ENCODE measurements around the gene CBFA2T3.
A peak's percentile ranks its signal among the peaks of the same experiment; 100 is the strongest.

CBFA2T3 gene

DNA sequence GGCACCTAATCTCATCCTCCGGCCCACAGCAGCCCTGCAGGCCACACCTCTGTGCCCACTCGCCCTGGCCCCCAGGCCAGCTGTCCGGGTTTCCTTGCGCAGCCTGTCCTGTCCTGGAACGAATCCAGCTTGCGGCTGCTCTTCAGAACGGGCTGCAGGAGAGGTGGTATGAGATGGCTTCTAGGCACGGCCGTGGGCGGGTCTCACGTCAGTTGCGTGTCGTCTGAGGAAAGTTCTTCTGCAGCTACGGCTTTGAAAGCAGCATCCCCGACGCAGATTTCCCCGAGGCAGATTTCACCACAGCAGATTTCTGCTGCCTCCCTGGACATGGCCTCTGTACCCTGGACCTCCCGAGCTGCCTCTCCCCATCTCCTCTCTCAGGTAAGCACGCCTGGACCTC, 138.4 kb downstream of the CBFA2T3 start:
- peaks cover 17 to 26% of the 10 kb centered on the region in 2 donors for H3K36me3 ChIP-seq (ENCODE audit: control insufficient read depth in 2 of 2, insufficient read depth in 2 of 2, low read length in 2 of 2)
- no peaks in the 10 kb centered on the region for H3K27me3 ChIP-seq (ENCODE audit: control insufficient read depth in 2 of 2, insufficient read depth in 2 of 2, low read length in 2 of 2)
- H3K9me3 ChIP-seq (ENCODE audit: control insufficient read depth in 2 of 2, low read length in 2 of 2) = no peaks in the 10 kb centered on the region
- no peak overlapping the region for H3K9ac ChIP-seq (ENCODE audit: low read depth in 1 of 2, low read length in 2 of 2)
- no peak overlapping the region for H3K27ac ChIP-seq (ENCODE audit: low read depth in 2 of 2, low read length in 2 of 2)
- H3K4me1 ChIP-seq (ENCODE audit: control insufficient read depth in 2 of 2, insufficient read depth in 2 of 2, low read length in 2 of 2) = no peaks in the 10 kb centered on the region
- H3K4me3 ChIP-seq (ENCODE audit: low read length in 2 of 2) = no peak overlapping the region

DNA sequence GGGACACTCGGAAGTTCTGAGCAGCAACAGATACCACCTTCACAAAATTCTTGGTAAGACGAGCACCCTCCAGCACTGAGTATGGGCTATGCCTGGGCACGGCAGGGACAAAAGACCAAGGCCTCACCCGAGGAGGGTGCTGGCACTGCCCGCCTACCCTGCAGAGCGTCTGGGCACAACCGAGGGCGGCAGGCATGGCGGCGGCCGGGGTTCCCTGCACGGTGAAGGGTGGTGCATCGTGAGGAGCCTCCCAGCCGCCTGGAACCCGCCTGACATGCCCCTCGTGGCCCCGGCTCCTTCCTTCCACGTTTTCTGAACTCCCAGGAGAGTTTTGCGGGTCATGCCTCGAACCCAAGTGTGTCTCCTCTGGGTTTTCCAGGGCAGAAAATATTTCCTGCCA, 139.2 kb downstream of the CBFA2T3 start:
- Histone ChIP-seq H3K4me1 (ENCODE audit: control insufficient read depth in 2 of 2, insufficient read depth in 2 of 2, low read length in 2 of 2) (no peaks in the 10 kb centered on the region), H3K9me3 (ENCODE audit: control insufficient read depth in 2 of 2, low read length in 2 of 2) (no peaks in the 10 kb centered on the region), H3K4me3 (ENCODE audit: low read length in 2 of 2) (no peak overlapping the region), H3K27me3 (ENCODE audit: control insufficient read depth in 2 of 2, insufficient read depth in 2 of 2, low read length in 2 of 2) (no peaks in the 10 kb centered on the region), H3K36me3 (ENCODE audit: control insufficient read depth in 2 of 2, insufficient read depth in 2 of 2, low read length in 2 of 2) (peaks cover 17 to 26% of the 10 kb centered on the region in 2 donors), H3K27ac (ENCODE audit: low read depth in 2 of 2, low read length in 2 of 2) (no peak overlapping the region), H3K9ac (ENCODE audit: low read depth in 1 of 2, low read length in 2 of 2) (no peak overlapping the region)

DNA sequence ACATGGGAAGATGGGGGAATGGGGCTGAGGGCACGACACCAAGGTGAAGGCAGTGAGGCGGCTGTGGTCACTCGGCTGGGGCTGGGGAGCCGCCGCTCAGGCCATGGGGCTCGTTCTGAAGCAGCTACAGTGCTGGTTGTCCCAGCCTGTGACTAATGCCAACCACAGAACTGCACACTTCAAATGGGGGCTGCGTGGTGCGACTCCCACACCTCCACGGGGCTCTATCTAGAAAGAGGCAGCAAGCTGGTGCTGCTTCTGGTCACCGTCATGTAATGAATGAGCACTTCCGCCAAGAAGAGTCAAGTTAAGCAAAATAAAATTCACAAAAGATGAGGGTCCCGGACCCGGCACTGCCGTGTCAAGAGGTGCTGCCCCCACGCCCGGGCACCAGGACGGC, 140.2 kb downstream of the CBFA2T3 start:
- Histone ChIP-seq H3K36me3 (ENCODE audit: control insufficient read depth in 2 of 2, insufficient read depth in 2 of 2, low read length in 2 of 2) (peaks cover 17 to 21% of the 10 kb centered on the region in 2 donors), H3K9me3 (ENCODE audit: control insufficient read depth in 2 of 2, low read length in 2 of 2) (no peaks in the 10 kb centered on the region), H3K4me1 (ENCODE audit: control insufficient read depth in 2 of 2, insufficient read depth in 2 of 2, low read length in 2 of 2) (no peaks in the 10 kb centered on the region)

GRCh38 chr16:88835818-88836217, 141.2 kb downstream of the CBFA2T3 start:
- Histone ChIP-seq H3K9ac (ENCODE audit: low read depth in 1 of 2, low read length in 2 of 2) (no peak overlapping the region), H3K27me3 (ENCODE audit: control insufficient read depth in 2 of 2, insufficient read depth in 2 of 2, low read length in 2 of 2) (no peaks in the 10 kb centered on the region), H3K4me1 (ENCODE audit: control insufficient read depth in 2 of 2, insufficient read depth in 2 of 2, low read length in 2 of 2) (no peaks in the 10 kb centered on the region), H3K27ac (ENCODE audit: low read depth in 2 of 2, low read length in 2 of 2) (peak overlapping the region in 1 of 2 donors; percentile 42), H3K9me3 (ENCODE audit: control insufficient read depth in 2 of 2, low read length in 2 of 2) (no peaks in the 10 kb centered on the region), H3K36me3 (ENCODE audit: control insufficient read depth in 2 of 2, insufficient read depth in 2 of 2, low read length in 2 of 2) (peaks cover 17 to 21% of the 10 kb centered on the region in 2 donors), H3K4me3 (ENCODE audit: low read length in 2 of 2) (no peak overlapping the region)

More for the DNA sequence above, 140.2 kb downstream of the CBFA2T3 start:
- Histone ChIP-seq H3K27ac (ENCODE audit: low read depth in 2 of 2, low read length in 2 of 2) (no peak overlapping the region), H3K4me3 (ENCODE audit: low read length in 2 of 2) (no peak overlapping the region), H3K9ac (ENCODE audit: low read depth in 1 of 2, low read length in 2 of 2) (no peak overlapping the region), H3K27me3 (ENCODE audit: control insufficient read depth in 2 of 2, insufficient read depth in 2 of 2, low read length in 2 of 2) (no peaks in the 10 kb centered on the region)

DNA sequence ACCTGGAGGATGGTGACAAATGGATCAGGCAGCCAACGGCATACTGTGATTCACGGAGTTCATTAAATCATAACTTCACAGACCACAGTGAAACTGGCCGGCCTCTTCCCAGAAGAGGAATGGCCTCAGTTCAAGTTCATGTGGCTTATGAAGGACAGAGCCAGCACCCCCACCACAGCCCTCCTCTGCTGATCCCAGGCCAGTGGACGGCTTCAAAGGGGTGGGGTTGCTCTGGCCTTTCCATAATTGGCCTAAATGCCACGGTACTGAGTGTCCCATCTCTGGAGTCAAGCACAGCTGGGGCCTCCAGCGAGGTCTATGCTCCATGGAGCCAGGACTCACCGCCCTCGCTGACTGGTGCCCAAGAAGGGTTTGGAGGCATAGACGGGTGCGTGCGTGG, 141.6 kb downstream of the CBFA2T3 start:
- Histone ChIP-seq H3K36me3 (ENCODE audit: control insufficient read depth in 2 of 2, insufficient read depth in 2 of 2, low read length in 2 of 2) (peaks cover 14 to 17% of the 10 kb centered on the region in 2 donors), H3K9me3 (ENCODE audit: control insufficient read depth in 2 of 2, low read length in 2 of 2) (no peaks in the 10 kb centered on the region), H3K27me3 (ENCODE audit: control insufficient read depth in 2 of 2, insufficient read depth in 2 of 2, low read length in 2 of 2) (no peaks in the 10 kb centered on the region), H3K27ac (ENCODE audit: low read depth in 2 of 2, low read length in 2 of 2) (peak overlapping the region in 1 of 2 donors; percentile 42), H3K4me3 (ENCODE audit: low read length in 2 of 2) (no peak overlapping the region), H3K4me1 (ENCODE audit: control insufficient read depth in 2 of 2, insufficient read depth in 2 of 2, low read length in 2 of 2) (no peaks in the 10 kb centered on the region), H3K9ac (ENCODE audit: low read depth in 1 of 2, low read length in 2 of 2) (no peak overlapping the region)

DNA sequence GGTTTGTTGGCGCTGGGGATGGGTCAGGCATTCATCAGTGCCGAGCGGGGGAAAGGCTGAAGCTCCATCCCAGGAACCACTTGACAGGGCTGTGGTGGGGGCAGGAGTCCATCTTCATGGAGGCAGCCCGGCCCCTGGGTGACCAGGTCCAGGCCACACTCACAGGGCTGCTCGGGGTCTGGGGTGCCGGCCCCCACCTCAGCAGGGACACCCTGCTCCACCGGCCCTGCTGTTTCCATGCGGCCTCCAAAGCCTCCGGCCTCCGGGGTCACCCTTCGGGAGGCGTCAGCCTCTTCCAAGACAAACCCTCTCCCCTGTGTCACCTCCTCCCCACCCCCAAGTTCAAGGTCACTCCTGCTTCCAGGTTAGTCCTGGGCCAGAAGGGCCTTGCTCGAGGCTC, 142.3 kb downstream of the CBFA2T3 start:
- no peaks in the 10 kb centered on the region for H3K4me1 ChIP-seq (ENCODE audit: control insufficient read depth in 2 of 2, insufficient read depth in 2 of 2, low read length in 2 of 2)
- no peak overlapping the region for H3K9ac ChIP-seq (ENCODE audit: low read depth in 1 of 2, low read length in 2 of 2)
- H3K27ac ChIP-seq (ENCODE audit: low read depth in 2 of 2, low read length in 2 of 2) = no peak overlapping the region
- H3K27me3 ChIP-seq (ENCODE audit: control insufficient read depth in 2 of 2, insufficient read depth in 2 of 2, low read length in 2 of 2) = no peaks in the 10 kb centered on the region
- H3K4me3 ChIP-seq (ENCODE audit: low read length in 2 of 2) = no peak overlapping the region
- no peaks in the 10 kb centered on the region for H3K9me3 ChIP-seq (ENCODE audit: control insufficient read depth in 2 of 2, low read length in 2 of 2)
- peaks cover 7 to 9% of the 10 kb centered on the region in 2 donors for H3K36me3 ChIP-seq (ENCODE audit: control insufficient read depth in 2 of 2, insufficient read depth in 2 of 2, low read length in 2 of 2)

DNA sequence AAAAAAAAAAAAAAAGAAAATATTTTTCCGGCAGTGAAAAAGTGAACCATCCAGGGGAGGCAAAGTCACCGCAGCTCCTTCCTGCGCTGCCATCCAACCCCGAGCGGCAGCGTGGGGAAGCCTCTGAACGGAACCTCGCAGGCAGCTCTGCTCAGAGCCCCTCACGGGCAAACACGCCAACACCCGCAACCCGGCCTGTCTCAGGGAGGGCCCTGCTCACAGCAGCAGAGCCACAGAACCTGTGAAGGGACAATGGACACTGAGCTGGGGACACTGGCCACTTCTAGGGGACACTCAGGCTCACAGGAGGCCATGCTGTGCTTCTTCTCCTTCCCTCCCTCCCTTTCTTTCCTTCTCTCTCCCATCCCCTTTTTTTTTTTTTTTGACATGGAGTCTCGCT, 143.9 kb downstream of the CBFA2T3 start:
- no peak overlapping the region for H3K9ac ChIP-seq (ENCODE audit: low read depth in 1 of 2, low read length in 2 of 2)
- no peaks in the 10 kb centered on the region for H3K27me3 ChIP-seq (ENCODE audit: control insufficient read depth in 2 of 2, insufficient read depth in 2 of 2, low read length in 2 of 2)
- no peak overlapping the region for H3K4me3 ChIP-seq (ENCODE audit: low read length in 2 of 2)
- H3K9me3 ChIP-seq (ENCODE audit: control insufficient read depth in 2 of 2, low read length in 2 of 2) = no peaks in the 10 kb centered on the region
- H3K4me1 ChIP-seq (ENCODE audit: control insufficient read depth in 2 of 2, insufficient read depth in 2 of 2, low read length in 2 of 2) = no peaks in the 10 kb centered on the region
- no peak overlapping the region for H3K27ac ChIP-seq (ENCODE audit: low read depth in 2 of 2, low read length in 2 of 2)
- peaks cover 7 to 9% of the 10 kb centered on the region in 2 donors for H3K36me3 ChIP-seq (ENCODE audit: control insufficient read depth in 2 of 2, insufficient read depth in 2 of 2, low read length in 2 of 2)

GRCh38 chr16:88831838-88832237, 145.2 kb downstream of the CBFA2T3 start:
- H3K4me1 ChIP-seq (ENCODE audit: control insufficient read depth in 2 of 2, insufficient read depth in 2 of 2, low read length in 2 of 2) = peaks cover 0 to under 1% of the 10 kb centered on the region in 2 donors
- no peak overlapping the region for H3K4me3 ChIP-seq (ENCODE audit: low read length in 2 of 2)
- no peak overlapping the region for H3K27ac ChIP-seq (ENCODE audit: low read depth in 2 of 2, low read length in 2 of 2)
- no peaks in the 10 kb centered on the region for H3K9me3 ChIP-seq (ENCODE audit: control insufficient read depth in 2 of 2, low read length in 2 of 2)
- H3K9ac ChIP-seq (ENCODE audit: low read depth in 1 of 2, low read length in 2 of 2) = no peak overlapping the region
- no peaks in the 10 kb centered on the region for H3K27me3 ChIP-seq (ENCODE audit: control insufficient read depth in 2 of 2, insufficient read depth in 2 of 2, low read length in 2 of 2)
- peaks cover 7% of the 10 kb centered on the region in 2 donors for H3K36me3 ChIP-seq (ENCODE audit: control insufficient read depth in 2 of 2, insufficient read depth in 2 of 2, low read length in 2 of 2)

DNA sequence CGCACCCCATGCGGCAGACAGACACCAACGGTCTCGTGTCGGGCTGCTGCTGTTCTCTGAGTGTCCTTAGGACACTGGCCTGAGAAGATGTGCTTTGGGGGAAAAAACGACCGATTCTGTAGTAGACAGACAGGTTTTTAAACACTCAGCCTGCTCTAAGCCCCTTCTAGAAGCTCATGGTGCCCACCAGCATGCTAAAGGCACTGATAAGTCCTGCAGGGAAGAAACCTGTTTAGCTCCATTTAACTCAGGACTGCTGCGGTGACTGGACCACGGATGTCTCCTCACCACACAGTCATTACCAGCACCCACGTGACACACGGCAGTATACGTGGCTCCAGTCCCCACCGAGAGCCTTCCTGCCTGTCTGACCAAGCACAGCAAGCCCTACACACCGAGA, 146.2 kb downstream of the CBFA2T3 start:
- H3K36me3 ChIP-seq (ENCODE audit: control insufficient read depth in 2 of 2, insufficient read depth in 2 of 2, low read length in 2 of 2) = peaks cover 4 to 7% of the 10 kb centered on the region in 2 donors
- peaks cover 0 to 7% of the 10 kb centered on the region in 2 donors for H3K4me1 ChIP-seq (ENCODE audit: control insufficient read depth in 2 of 2, insufficient read depth in 2 of 2, low read length in 2 of 2)

DNA sequence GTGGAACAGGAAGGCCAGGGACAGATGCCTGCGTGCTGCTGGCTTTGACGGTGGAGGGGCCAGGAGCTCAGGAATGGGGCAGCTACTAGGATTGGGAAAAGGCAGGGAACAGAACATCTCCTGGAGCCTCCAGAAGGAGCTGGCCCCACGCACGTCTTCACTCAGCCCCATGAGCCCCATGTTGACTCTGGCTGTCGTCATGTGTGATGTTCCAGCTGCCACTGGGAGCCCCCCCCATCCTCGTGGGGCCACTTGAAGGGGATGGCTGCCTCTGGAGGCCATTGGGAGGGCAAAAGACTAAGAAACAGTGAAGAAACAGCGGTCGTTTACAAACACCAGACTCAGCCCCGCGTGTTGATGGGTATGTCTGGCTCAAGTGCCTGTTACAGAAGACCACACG, 146.7 kb downstream of the CBFA2T3 start:
- no peak overlapping the region for H3K27ac ChIP-seq (ENCODE audit: low read depth in 2 of 2, low read length in 2 of 2)
- H3K4me3 ChIP-seq (ENCODE audit: low read length in 2 of 2) = no peak overlapping the region
- peaks cover 0 to 3% of the 10 kb centered on the region in 2 donors for H3K36me3 ChIP-seq (ENCODE audit: control insufficient read depth in 2 of 2, insufficient read depth in 2 of 2, low read length in 2 of 2)
- H3K9ac ChIP-seq (ENCODE audit: low read depth in 1 of 2, low read length in 2 of 2) = no peak overlapping the region
- peaks cover 0 to 7% of the 10 kb centered on the region in 2 donors for H3K4me1 ChIP-seq (ENCODE audit: control insufficient read depth in 2 of 2, insufficient read depth in 2 of 2, low read length in 2 of 2)
- no peaks in the 10 kb centered on the region for H3K9me3 ChIP-seq (ENCODE audit: control insufficient read depth in 2 of 2, low read length in 2 of 2)
- no peaks in the 10 kb centered on the region for H3K27me3 ChIP-seq (ENCODE audit: control insufficient read depth in 2 of 2, insufficient read depth in 2 of 2, low read length in 2 of 2)

More for the DNA sequence above, 146.2 kb downstream of the CBFA2T3 start:
- Histone ChIP-seq H3K9me3 (ENCODE audit: control insufficient read depth in 2 of 2, low read length in 2 of 2) (no peaks in the 10 kb centered on the region), H3K4me3 (ENCODE audit: low read length in 2 of 2) (no peak overlapping the region), H3K27ac (ENCODE audit: low read depth in 2 of 2, low read length in 2 of 2) (no peak overlapping the region), H3K9ac (ENCODE audit: low read depth in 1 of 2, low read length in 2 of 2) (no peak overlapping the region), H3K27me3 (ENCODE audit: control insufficient read depth in 2 of 2, insufficient read depth in 2 of 2, low read length in 2 of 2) (no peaks in the 10 kb centered on the region)

GRCh38 chr16:88828711-88829110, 148.3 kb downstream of the CBFA2T3 start:
- H3K9me3 ChIP-seq (ENCODE audit: control insufficient read depth in 2 of 2, low read length in 2 of 2) = no peaks in the 10 kb centered on the region
- H3K27me3 ChIP-seq (ENCODE audit: control insufficient read depth in 2 of 2, insufficient read depth in 2 of 2, low read length in 2 of 2) = no peaks in the 10 kb centered on the region
- no peak overlapping the region for H3K4me3 ChIP-seq (ENCODE audit: low read length in 2 of 2)
- H3K4me1 ChIP-seq (ENCODE audit: control insufficient read depth in 2 of 2, insufficient read depth in 2 of 2, low read length in 2 of 2) = peaks cover 0 to 7% of the 10 kb centered on the region in 2 donors
- H3K27ac ChIP-seq (ENCODE audit: low read depth in 2 of 2, low read length in 2 of 2) = no peak overlapping the region
- H3K36me3 ChIP-seq (ENCODE audit: control insufficient read depth in 2 of 2, insufficient read depth in 2 of 2, low read length in 2 of 2) = peaks cover 0 to 3% of the 10 kb centered on the region in 2 donors
- H3K9ac ChIP-seq (ENCODE audit: low read depth in 1 of 2, low read length in 2 of 2) = no peak overlapping the region

Data from mucosa of rectum (tissue), 2 donors.